Measurements from ENCODE around the gene HAND2.

HAND2 gene

DNA sequence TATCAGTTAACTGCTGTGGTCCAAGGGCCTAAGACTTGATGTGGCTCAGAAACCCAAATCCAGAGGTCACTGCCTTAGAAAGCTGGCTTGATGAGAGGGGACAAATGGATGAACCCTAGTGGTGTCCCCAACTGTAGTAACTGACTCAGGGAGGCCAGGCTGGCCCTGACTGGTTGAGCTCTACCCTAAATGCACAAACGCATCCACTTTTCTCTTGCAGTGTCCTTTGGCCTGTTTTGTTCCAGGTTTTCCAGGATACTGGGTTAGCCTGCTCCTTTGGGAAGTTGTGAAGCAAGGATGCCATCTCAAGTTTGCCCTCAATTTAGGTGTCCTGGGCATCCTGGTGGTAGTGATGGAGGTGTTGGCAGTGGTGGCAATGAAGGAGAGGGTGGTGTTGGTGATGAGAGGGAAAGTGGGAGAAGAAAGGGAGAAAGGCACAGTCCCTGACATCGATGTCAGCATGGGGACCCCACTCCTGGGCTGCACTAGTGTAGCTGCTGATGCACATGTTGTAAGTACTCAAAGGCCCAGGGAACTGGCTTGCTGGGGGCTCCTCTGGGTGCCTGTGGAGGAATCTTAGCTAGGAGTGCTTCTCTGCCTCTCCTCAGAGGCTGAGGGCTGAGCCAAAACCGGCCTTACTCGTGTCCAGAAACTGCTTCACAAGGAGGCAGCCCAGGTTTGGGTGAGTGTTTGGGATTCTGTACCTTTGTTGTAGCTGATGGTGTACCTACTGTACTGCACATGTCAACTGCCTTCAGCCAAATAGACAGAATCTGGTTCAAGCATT, 2.9 kb upstream of the HAND2 start:
- TF ChIP-seq, protein P1, sequence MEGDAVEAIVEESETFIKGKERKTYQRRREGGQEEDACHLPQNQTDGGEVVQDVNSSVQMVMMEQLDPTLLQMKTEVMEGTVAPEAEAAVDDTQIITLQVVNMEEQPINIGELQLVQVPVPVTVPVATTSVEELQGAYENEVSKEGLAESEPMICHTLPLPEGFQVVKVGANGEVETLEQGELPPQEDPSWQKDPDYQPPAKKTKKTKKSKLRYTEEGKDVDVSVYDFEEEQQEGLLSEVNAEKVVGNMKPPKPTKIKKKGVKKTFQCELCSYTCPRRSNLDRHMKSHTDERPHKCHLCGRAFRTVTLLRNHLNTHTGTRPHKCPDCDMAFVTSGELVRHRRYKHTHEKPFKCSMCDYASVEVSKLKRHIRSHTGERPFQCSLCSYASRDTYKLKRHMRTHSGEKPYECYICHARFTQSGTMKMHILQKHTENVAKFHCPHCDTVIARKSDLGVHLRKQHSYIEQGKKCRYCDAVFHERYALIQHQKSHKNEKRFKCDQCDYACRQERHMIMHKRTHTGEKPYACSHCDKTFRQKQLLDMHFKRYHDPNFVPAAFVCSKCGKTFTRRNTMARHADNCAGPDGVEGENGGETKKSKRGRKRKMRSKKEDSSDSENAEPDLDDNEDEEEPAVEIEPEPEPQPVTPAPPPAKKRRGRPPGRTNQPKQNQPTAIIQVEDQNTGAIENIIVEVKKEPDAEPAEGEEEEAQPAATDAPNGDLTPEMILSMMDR (IDR thresholded peaks at IDR 0.05; ENCODE audit: low read length, missing control alignments) = no peak
- no peak overlapping the region for H3K4me3 ChIP-seq (replicated peaks; ENCODE audit: low read depth, low read length)
- no peak for DNase-seq (ENCODE audit: low read depth)

DNA sequence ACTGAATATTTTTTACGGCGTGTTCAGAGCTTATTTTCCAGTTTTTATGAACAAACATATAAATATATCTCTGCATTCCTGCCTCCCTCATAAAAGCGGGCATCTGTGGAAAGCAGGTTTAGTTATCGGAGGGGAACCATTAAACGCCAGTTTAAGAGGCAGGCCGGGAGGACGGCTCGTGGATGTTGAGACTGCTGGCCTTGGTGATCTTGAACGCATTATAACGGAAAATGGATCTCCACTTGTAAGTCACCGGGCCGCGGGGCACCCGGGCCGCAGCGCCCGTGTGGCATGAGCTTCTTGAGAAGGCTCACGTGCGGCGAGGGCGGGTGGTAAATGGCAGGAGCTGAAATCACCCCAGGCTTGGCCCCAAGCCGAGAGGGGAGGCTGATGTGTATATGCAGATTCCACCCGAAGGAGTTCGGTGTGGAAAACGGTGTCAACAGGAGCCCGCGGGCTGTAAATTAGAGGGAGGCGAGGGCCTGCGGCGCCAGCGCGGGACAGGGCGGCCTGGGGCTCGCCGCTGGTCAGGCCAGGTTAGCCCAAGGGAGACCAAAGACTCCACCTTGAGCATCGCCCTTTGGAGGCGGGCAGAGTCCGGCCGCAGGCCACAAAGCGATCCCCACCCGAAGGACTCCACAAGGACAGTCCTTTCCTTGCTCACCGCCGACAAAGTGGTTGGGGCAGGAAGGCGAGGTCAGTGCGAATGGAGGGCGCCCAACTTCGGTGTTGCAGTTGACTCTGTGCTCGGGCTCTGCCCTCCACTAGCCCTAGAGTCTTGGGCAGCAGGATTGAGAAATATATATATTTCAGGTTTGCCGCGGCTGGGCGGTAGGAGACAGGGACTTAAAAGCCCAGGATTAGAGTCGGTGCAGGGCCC, 1.3 kb upstream of the HAND2 start:
- TF ChIP-seq, protein P1 (IDR thresholded peaks at IDR 0.05; ENCODE audit: low read length, missing control alignments) = no peak
- peak; percentile 41 for DNase-seq (ENCODE audit: low read depth)
- H3K4me3 ChIP-seq (replicated peaks; ENCODE audit: low read depth, low read length) = peak overlapping the region; percentile 89

DNA sequence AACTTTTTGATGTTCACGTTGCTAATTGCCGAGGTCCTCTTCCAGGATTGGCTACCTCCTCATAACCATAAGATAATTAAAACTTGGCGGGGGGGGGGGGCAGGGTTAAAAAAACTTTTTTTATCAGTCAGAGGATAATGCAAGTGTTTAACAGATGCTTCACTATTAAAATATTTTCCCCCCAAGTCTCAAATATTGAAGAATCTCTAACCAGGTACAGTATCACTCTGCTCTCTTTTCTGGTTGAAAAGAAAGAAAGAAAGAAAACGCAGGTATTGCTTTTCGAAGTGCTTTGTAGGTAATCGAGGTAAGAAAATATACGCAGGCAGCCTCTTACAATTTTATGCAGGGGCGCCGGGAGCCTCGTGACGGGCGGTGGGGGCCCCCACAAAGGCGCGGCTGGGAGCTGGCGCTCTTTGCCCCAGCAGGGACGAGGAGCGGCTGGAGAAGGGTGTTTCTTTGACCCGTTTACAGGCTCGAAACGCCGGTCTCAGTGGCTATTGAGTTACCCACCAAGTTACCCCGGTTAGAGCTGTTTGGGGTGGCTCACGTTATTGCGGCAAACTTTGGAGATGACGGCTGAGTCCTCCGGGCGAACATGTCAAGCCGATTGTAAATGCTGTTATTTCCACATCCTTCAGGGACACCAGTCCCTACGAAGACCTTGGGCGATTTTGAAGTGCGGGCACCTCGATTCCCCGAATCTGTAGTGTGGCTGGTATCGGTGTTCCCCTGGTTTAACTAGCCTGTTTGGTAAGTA, 477 bp upstream of the HAND2 start:
- H3K4me3 ChIP-seq (replicated peaks; ENCODE audit: low read depth, low read length) = peak overlapping the region; percentile 89
- TF ChIP-seq, protein P1 (IDR thresholded peaks at IDR 0.05; ENCODE audit: low read length, missing control alignments) = no peak
- peak; percentile 48 for DNase-seq (ENCODE audit: low read depth)

DNA sequence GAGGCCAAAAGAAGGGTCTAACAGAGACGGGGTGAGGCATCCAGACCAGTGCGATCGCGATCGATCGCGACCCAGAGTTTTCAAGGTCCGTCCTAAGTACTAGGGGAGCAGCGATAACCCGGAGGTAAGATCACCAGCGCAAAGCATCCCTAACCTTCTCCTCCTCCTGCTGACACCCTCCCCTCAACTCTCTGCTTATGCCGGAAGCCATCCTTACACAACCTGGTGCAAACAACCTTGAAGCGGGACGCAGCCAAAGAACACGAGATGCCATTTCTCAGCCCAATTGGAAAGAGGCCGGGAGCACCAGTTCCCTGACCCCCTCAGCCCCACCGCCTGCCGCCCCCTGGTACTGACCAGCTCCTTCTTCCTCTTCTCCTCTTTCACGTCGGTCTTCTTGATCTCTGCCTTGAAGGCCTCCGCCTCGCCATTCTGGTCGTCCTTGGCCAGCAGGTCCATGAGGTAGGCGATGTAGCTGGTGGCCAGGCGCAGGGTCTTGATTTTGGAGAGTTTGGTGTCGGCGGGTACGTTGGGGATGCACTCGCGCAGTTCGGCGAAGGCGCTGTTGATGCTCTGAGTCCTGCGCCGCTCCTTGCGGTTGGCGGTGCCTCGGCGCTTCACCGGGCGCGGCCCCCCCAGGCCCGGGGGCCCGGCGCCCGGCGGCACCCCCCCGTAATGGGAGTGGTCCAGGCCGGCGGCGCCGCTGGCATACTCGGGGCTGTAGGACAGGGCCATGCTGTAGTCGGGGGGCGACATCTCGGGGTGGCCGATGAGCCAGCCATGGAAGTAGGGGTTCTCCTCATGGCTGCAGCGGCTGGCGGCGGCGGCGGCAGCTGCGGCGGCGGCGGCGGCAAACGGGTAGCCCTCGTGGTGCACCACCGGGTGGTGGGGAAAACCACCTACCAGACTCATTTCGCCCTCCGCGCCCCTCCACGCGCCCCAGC, 1.4 kb downstream of the HAND2 start:
- peak; percentile 65 for DNase-seq (ENCODE audit: low read depth)
- H3K4me3 ChIP-seq (replicated peaks; ENCODE audit: low read depth, low read length) = peak overlapping the region; percentile 89
- TF ChIP-seq, protein P1 (IDR thresholded peaks at IDR 0.05; ENCODE audit: low read length, missing control alignments) = no peak

DNA sequence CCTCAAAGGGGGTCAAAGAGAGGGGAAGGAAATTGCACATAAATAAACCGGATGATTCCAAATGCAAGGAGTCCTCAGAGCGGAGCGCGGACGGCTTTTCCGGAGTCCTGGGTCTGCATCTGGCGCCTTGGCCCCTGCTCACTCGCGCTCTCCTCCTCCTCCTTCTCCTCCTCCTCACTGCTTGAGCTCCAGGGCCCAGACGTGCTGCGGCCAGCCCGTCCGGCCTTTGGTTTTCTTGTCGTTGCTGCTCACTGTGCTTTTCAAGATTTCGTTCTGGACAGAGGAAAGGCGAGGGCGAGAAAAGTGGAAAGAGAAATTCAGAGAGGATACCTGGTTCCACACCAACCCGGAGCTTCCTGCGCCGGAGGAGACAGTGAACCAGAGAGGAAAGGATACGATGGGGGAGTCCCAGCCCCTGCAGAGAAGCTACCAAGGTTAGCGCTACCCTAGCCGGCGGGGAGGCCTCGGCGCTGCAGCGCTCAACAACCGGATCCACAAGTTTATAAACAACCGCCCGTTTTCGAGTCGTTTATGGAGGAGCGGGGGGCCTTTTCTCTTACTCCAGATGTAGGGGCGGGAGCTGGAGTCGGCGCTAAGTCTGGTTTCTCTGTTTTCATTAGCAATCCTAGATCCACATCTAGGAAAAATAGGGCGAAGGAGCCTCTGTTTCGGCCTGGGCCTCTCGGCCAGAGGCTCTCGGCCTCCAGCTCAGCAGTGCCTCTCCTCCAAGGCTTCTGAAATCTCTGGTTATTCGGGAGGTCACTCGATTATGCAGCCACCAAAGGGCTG, 2.7 kb downstream of the HAND2 start:
- TF ChIP-seq, protein P1 (IDR thresholded peaks at IDR 0.05; ENCODE audit: low read length, missing control alignments) = no peak
- peak; percentile 74 for DNase-seq (ENCODE audit: low read depth)
- peak overlapping the region; percentile 89 for H3K4me3 ChIP-seq (replicated peaks; ENCODE audit: low read depth, low read length)

All from fibroblast of pulmonary artery (primary cell).